HG03175 (cell line): ENCODE measurements around the gene ALX3.

Source experiments
- ATAC-seq: cut with Tn5 transposase; IDR thresholded peaks from one replicate; pipeline ENCODE4 v1.9.1; 2021; ENCODE audit warnings: mild to moderate bottlenecking, moderate library complexity; ENCODE audit not compliant: unreplicated experiment

Gene ALX3

DNA sequence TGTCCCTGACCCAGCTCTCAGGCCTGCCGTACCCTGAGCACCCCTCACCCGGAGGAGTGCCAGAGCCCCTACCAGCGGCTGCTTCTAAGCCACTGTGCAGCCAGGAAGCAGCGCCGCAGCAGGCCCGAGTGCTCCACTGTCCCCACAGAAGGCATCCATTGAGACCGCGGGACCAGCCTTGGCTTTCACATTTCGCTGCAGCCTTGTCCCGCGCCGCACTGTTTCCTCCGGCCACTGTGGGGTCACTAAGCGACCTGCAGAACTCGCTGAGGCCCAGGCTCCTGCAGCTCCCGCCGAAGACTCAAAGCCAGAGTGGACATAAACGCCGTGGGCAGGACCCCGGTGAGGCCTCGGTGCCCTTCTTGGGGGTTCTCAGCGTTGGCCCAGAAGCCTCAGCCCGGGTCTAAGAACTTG, 3.0 kb downstream of the ALX3 start:
- no peak for ATAC-seq

DNA sequence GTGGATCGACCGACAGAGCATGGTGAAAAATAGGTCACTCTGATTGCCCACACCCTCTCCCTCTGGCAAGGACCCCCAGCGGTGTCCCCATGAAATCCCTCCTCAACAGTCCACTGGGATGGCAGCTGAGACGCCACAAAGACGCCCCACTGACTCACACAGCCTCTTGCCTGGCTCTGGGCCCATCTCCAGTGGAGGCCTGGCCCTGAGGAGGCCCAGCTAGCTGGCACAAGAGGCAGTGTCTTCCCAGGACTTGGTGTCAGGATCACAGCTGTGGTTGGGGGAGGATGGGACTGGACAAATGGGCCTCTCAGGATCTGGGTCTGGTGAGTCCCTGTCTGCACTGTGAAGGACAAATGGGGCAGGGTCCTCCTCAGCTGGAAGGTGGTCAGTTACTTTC, 4.6 kb downstream of the ALX3 start:
- no peak for ATAC-seq

DNA sequence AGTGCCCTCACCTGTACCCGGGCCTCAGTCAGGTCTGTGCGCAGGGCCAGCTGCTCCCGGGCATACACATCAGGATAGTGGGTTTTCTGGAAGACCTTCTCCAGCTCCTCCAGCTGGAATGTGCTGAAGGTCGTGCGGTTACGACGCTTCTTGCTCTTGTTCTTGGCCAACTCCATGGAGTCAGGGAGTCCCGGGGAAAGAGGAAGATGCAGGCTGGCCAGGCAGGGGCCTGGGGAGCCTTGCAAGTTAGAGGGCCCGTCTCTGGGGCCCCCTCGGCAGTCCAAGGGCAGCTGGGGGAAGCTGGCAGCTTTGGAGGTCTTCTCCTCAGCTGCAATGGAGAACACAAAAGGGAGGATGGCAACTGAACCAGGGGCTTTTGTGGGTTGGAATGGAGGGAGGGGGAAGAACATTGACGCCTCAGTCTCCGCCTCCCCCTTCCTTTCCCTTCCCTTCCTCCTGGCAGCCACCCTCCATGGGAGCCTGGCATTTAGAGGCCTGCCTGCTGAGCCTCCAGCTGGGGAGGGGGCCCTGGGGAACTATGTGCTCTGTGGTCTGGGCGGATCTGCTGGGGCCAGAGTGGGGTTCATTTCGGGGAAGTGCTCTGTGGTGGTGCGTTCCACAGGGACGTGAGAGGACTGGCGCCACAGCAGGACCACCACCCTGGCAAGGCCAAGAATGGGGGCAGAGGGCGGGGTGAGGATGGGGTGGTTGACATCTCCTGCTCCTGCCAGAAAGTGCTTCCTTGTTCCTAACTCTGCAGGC, 5.7 kb downstream of the ALX3 start:
- ATAC-seq: no peak

DNA sequence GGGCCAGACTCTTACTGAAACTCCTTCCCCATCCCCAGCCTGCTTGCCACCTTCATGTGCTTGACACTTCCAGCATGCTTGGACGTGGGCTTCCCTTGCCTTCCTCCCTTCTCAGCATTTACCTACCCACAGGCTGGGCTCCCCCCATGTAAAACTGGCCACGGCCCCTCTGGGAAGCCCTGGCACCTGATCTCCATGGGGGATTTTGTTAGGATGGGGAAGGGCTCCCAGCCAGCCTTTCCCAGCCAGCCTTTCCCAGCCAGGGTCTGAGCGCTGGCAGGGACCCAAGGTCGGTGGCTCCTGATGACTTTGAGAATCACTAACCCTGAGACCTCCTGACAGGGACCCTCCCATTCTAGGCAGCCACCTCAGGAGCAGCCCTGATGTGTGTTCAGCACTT, 6.7 kb downstream of the ALX3 start:
- no peak for ATAC-seq

DNA sequence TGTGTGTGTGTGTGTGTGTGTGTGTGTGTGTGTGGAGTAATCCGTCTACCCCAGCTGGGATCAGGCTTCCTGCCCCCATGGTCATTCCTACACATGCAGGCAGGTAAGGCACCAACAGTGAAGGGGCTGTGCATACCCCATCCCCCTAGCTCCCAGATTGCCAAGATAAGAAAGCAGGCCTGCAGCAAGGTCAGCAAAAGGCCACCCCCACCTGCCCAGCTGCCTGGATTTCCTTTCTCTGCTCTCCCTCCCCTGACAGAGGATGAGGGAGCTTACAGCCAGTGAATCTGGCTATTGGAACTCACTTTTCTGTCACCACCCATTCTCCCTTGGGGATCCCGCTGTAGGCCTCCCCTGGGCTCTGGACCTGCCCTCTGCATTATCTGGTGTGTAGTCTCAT, 7.9 kb downstream of the ALX3 start:
- no peak for ATAC-seq

DNA sequence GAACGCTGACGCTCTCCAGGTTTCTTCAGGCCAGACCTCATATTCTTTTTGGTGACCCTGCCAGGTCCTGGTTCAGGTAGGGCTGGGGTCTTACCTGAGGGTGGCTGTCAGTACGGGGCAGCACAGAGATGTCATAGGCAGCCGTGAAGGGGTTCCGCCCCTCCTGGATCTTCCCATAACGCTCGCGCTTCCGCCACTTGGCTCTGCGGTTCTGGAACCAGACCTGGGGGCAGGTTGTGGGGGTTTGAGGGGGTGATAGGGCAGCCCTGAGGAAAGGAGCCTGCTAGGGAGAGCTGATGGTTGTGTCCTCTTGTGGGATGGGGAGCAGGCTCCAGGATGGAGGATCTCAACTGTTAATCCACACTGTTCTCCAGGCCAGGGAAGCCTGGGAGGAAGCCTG, 9.1 kb downstream of the ALX3 start:
- no peak for ATAC-seq

DNA sequence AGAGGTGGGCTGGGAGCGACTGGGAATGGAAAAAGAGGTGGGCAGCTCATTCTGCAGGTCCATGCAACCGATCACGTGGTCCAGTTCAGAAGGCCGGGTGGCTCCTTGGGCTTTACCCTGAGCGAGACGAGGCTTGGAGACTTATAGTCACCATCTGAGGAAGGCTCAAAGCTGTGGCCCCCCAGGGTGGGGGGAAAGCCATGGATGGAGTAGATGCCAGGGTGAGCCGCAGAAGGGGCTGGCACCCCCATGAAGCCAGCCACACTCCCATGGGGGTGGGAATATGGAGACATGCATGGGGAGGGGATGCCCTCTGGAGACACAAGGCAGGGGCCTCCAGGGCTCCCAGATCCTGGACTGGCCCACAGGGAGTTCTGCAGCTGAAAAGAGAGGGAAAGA, 9.8 kb downstream of the ALX3 start:
- ATAC-seq: no peak

DNA sequence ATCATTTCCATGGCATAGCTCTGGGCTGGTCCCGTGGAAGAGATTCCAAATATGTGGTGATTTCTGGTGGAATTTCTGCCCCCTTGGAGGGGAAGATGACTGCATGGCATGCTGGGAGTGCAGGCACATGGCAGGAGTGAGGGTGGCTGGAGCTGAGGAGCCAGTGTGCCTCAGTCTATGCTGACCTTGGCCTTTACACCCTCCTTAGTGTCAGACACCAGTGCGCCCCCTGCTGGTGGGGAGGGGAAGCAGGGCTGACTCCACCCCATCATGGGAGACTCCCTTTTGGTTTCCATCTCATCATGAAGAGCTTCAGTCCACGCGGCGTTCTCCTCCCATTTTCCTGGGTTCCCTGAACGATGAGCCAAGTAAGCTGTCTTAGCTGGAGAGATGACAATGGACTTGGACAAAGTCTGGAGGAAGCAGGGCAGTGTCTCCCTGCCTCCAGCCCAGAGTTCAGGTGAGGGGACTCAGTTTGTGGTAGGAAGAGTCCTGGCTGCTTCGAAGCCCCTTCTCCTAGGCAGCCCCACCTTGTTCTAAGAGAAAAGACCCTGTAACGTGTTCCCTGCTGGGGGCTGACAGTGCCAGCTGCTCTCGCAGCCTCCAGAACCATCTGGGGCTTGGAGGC, 10.3 kb downstream of the ALX3 start:
- peak; percentile 43 for ATAC-seq

DNA sequence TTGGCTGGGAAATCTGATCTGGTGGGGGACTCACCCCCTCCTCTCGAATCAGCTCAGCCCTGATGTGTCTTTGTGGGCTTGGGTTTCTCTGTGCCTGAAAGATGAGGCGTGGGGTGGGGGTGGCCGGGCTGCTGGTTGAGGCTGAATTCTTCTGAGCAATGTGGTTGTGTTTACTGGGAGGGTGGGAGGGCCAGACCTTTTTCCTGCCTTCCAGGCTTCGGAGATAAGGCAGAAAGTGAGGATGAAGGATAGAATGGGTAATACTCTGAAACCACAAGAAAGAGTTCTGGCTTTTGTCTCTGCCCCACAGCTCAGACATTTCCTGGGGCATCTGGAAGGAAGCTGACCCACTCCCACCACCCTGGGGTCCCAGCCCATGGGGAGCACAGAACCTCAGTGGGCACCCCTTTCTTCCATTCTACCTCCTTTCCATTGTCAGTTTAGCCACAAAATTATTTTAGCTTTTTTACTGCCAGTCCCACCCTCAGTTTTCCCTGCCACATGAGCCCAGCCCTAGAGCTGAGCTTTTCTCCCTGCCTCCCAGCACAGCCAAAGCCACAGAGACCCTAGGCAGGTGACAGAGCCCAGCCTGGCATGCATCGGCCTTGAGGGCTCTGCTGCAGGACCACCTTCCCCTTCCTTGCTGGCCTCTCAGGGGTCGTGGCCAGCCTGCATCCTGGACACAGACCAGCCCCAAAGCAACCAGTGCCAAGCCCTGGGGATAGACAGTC, 11.2 kb downstream of the ALX3 start:
- ATAC-seq: no peak

DNA sequence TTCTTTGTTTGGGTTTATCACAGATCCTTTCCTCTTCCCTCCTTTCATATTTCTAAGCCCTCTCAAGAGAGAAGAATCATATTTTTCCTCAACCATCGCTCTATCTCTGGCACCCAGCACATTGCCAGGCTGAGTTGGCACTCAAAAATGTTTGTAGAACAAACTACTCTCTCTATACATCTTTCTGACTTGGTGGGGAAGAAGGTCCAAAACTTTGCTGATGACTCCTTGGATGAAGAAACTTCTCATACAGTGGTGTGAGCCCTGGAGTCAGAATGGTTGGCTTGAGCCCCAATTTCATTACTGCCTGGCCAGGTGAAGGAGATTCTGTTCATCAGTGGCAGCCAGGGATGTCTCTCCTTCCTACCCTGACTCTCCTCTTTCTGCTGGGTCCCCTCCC, 11.9 kb downstream of the ALX3 start:
- ATAC-seq: no peak

DNA sequence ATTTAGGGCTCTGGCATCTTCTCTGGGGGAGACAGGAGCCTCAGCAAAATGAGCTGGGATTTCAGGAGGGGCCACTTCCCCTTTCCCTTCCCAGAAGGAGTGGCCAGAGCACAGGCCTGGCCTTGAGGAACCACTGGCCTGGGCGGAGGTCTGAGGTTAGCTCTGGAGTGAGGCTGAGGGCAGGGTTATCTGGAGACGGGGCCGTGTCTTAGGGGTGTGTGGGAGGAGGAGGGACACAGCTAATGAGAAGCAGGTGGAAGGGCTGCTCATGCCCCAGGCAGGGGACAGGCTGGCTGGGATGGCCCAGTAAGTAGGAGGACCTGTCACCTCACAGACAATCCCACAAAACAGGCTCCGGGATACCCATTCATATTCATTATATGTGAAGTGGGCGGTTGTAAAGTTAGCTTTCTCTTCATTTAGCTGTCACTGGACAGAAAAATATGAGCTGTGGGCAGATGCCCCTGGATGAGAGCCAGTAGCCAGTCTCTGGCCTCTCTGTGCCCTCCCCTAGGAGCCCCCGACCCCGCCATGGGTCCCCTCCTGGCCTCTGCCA, 12.4 kb downstream of the ALX3 start:
- no peak for ATAC-seq

DNA sequence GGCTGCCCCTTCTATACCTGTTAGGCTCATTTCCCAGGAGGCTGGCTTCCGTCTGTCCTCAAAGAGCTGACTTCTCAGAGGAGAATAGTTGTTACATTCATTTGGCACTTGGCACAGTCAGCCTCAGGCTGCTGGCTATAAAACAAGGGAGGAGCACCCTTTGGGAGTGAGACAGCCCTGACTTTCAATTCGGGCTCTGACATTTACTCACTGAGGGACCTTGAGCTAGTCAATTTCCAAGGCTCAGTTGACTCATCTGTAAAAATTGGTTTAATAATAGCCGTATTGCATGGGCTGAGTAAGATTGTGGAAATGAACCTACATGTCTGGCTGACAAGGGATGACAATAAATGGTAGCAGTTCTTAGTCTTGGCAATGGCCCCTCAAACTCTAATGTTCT, 13.7 kb downstream of the ALX3 start:
- no peak for ATAC-seq

DNA sequence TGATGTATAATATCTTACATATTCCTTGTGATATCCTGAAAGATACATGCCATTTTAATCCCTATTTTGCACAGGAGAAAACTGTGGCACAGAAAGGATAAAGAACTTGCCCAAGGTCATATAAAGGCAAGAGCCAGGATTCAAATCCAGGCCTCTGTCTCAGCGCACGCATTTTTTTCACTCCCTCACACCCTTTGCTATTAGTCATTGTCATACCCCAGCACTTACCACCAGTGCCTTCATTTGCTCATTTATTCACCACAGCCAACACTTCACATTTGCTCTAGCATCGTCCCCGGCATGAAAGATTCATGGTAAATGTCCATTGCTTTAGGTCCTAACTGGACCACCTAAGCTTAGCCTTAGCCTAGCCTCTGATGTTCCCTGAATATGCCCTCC, 14.2 kb downstream of the ALX3 start:
- no peak for ATAC-seq

DNA sequence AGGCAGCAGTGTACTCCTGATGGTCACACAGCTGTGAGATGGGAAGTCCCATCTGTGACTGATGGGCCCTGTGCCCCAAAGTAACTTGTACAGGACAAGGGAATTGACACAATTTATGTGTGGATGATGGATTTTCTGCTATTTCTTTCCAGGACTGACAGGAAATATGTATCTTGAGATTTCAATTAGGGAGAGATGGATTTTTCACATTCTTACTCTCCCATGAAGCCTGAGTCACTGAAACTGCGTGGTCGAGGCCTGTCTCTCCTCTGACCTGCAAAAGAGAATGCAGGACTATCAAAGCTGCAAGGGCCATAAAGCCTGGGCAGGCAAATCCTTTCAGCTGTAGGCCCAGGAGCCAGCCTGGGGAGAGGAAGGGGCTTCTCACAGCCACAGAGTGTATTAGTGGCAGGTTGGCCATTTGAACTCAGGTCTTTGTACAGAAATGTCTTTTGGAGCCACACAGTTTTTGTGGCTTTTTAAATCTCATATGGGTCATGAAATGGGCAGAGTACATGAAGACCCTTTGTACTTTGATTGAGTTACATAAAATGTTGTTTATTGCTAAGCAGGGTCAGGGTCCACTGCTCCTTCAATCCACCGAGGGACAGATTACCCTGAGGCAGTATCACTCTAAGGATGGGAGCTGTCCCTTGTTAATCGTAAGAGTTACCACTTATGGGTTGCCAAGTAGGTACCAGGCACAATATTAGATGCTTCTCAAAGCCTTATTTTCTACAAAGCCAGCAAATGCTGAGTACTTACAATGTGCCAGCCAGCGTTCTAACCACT, 14.8 kb downstream of the ALX3 start:
- no peak for ATAC-seq

DNA sequence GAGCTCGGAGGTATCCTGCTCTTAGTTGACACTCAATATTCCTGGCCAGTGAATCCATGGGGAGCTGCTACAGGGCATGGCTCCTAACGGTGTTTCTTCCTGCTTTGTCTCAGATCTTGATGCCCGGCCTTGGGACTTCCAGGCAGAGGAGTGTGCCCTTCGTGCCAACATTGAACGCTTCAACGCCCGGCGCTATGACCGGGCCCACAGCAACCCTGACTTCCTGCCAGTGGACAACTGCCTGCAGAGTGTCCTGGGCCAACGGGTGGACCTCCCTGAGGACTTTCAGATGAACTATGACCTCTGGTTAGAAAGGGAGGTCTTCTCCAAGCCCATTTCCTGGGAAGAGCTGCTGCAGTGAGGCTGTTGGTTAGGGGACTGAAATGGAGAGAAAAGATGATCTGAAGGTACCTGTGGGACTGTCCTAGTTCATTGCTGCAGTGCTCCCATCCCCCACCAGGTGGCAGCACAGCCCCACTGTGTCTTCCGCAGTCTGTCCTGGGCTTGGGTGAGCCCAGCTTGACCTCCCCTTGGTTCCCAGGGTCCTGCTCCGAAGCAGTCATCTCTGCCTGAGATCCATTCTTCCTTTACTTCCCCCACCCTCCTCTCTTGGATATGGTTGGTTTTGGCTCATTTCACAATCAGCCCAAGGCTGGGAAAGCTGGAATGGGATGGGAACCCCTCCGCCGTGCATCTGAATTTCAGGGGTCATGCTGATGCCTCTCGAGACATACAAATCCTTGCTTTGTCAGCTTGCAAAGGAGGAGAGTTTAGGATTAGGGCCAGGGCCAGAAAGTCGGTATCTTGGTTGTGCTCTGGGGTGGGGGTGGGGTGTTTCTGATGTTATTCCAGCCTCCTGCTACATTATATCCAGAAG, 16.7 kb downstream of the ALX3 start:
- peak; percentile 59 for ATAC-seq

DNA sequence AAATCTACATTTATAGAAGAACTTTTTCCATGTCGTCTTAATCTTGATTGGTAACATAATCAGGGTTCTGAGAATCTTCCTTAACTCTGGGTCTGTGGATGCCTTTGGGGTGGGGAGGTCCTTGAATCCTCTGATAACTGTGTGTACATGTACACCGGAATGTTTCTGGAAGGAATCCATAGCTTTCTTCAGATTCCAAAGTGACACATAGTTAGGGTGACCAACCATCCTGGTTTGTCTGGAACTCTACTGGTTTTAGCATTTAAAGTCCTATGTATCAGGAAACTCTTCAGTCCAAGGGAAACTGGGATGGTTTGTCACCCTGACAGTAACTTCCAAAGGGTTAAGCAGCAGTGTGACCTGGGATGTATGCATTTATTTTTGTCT, 19.2 kb downstream of the ALX3 start:
- ATAC-seq: no peak

DNA sequence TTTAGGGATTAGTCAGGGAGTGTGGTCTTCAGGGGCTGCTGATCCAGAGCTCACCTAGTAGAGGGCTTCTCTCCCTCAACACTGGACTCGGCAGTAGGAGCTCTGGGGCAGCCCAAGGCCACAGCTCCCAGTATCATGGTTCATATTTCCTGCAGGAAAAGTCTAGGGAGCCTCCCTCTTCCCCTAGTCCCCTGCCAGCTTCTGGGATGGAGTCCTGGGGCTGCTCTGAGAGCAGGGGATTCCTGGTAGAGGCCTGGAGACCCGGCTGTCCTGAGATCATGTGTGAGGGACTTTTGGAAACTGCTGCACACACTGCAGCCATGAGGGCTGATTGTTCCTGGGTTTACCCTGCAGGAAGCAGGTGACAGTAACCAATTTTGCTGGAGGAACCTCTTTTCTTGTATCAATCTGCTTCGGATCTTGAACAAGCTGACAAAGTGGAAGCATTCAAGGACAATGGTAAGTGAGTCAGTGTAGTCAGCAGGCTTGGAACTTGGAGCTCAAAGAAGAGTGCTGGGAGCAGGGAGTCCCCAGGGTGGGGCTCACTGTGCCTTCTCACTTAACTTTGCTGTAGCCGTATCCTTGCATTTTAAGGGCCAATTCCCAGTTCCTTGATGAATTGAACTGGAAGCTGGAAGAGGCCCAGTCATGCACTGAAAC, 19.7 kb downstream of the ALX3 start:
- no peak for ATAC-seq

DNA sequence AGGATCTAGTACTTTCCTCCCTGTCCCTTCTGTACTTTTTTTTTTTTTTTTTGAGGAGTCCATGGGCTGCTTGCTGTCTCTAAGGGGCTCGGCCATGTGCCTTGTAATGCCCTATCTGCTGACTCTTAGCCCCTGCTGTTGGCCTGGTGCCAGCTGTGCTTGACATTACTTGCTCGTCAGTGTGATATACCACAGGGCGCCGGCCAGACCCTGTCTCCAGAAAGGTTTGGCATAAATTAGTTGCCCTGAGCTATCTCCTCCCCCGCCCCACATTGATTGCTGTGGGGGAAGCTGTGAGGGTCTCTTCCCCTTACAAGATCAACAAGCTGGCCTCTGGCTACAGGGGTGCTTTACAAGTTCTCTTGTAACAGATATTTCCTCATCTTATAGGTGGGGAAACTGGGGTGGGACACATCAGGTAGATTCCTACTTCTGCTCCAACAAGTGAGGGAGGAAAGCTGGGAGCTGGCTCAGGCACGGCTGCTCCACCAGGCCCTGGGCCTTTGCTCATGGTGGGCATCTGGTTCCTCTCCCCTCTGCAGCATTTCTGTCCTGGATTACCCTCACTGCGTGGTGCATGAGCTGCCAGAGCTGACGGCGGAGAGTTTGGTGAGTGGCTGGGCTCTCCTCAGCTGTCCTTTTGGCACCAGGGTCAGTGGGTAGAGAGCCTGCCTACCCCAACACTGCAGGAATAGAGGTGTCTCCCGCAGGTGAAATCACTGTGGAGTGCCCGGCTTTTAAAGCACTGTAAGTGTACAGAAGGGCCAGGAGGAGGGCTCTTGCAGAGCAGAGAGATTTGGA, 20.5 kb downstream of the ALX3 start:
- no peak for ATAC-seq
